ENCODE results near the gene HSBP1. TPM values are rescaled to one million over a fixed set of nuclear protein-coding genes. Genes with fewer than 3 reads are reported as not detected.

HSBP1 gene
- polyA plus RNA-seq, 2 of the 4 experiments (the other 2 are of a cell fraction), result 190 to 280 TPM

GRCh38 chr16:83809092-83809491, 1.3 kb downstream of the HSBP1 start:
- CTCF ChIA-PET, result no interaction called here
- no peak for FAIRE-seq

GRCh38 chr16:83810901-83811300, 3.1 kb downstream of the HSBP1 start:
- Histone ChIP-seq H3K4me3 (no peak overlapping the region), H3K9me3 (no peaks in the 10 kb centered on the region), H3K4me1 (peaks cover 35% of the 10 kb centered on the region), H3K27ac (no peak overlapping the region), H3K4me2 (no peak overlapping the region)
- no peak for ATAC-seq
- ChIA-PET POLR2A (interaction anchor here (0.7 kb wide), 1 partner anchor 231 kb away, joined by 5 read pairs; no protein-coding TSS in a partner anchor), CTCF (interaction anchor here (1.4 kb wide), 1 partner anchor 15 kb away, joined by 7 read pairs; no protein-coding TSS in a partner anchor)
- DNase-seq (ENCODE audit: low read depth in 1 of 2, low spot score in 1 of 2), result no peak
- 85% methylated on average over 1 of the region's 1 CpG for WGBS (ENCODE audit: missing lambda C conversion rate)
- no peak for FAIRE-seq
- TF ChIP-seq JUNB (IDR thresholded peaks at IDR 0.05) (no peak), HOXB5 (CRISPR knock-in tag; IDR thresholded peaks at IDR 0.05) (no peak), FOXS1 (CRISPR knock-in tag; IDR thresholded peaks at IDR 0.05) (no peak), ZFP36 (IDR thresholded peaks at IDR 0.05; ENCODE audit: borderline replicate concordance, partially characterized antibody) (no peak), NFE2L2 (conservative IDR thresholded peaks at IDR 0.05; ENCODE audit: low read length) (no peak), HOXA7 (CRISPR knock-in tag; IDR thresholded peaks at IDR 0.05) (no peak), ZNF302 (CRISPR knock-in tag; IDR thresholded peaks at IDR 0.05) (no peak), ZSCAN20 (CRISPR knock-in tag; IDR thresholded peaks at IDR 0.05) (no peak), ATOH8 (CRISPR knock-in tag; IDR thresholded peaks at IDR 0.05; ENCODE audit: low read depth) (no peak)

More at GRCh38 chr16:83809092-83809491, 1.3 kb downstream of the HSBP1 start:
- no peak for DNase-seq (ENCODE audit: low read depth in 1 of 2, low spot score in 1 of 2)
- Histone ChIP-seq H3K4me1 (peaks cover 29% of the 10 kb centered on the region), H3K4me3 (peak overlapping the region; percentile 93), H3K4me2 (peak overlapping the region; percentile 97), H3K9me3 (no peaks in the 10 kb centered on the region), H3K27ac (peak overlapping the region in 1 of 2 experiments; percentile 98; a peak in 3 of 6 replicates)
- ATAC-seq, result no peak
- TF ChIP-seq MAZ (IDR thresholded peaks at IDR 0.05; ENCODE audit: borderline replicate concordance, low read depth, low read length), result no peak
- TF ChIP-seq KDM1A (IDR thresholded peaks at IDR 0.05; ENCODE audit: low read depth), result no peak
- TF ChIP-seq PBX3 (IDR thresholded peaks at IDR 0.05), result no peak
- no peak for TF ChIP-seq RCOR1 (IDR thresholded peaks at IDR 0.05; ENCODE audit: low read depth, low read length)
- TF ChIP-seq CBX8 (IDR thresholded peaks at IDR 0.05), result no peak
- 82% methylated on average over 13 of the region's 13 CpGs for WGBS (ENCODE audit: missing lambda C conversion rate)
- POLR2A ChIA-PET, result no interaction called here

- TF ChIP-seq FOSL2 (IDR thresholded peaks at IDR 0.05) (no peak), FOSL2 (CRISPR knock-in tag; IDR thresholded peaks at IDR 0.05) (peak; percentile 82), USF2 (IDR thresholded peaks at IDR 0.05) (no peak), ESRRA (IDR thresholded peaks at IDR 0.05; ENCODE audit: borderline replicate concordance, low read length) (0 out of 2 replicates have a peak, but pooled peaks have one; percentile 11), TP53 (CRISPR knock-in tag; IDR thresholded peaks at IDR 0.05) (no peak)
- peak overlapping the region; percentile 62 for H3K4me2 ChIP-seq
- ATAC-seq, result peak; percentile 74 to 83
- ChIA-PET CTCF (interaction anchor here (3.5 kb wide), 1 partner anchor 12 kb away, joined by 33 read pairs; no protein-coding TSS in a partner anchor), POLR2A (interaction anchor here (0.6 kb wide), 1 partner anchor 1703 kb away, joined by 3 read pairs; no protein-coding TSS in a partner anchor)
- DNase-seq (ENCODE audit: low read depth in 1 of 2, low spot score in 1 of 2), result peak; percentile 34 to 40
- H3K4me3 ChIP-seq, result no peak overlapping the region
- peaks cover 33% of the 10 kb centered on the region for H3K4me1 ChIP-seq
- 30% methylated on average over 13 of the region's 13 CpGs for WGBS (ENCODE audit: missing lambda C conversion rate)
- no peaks in the 10 kb centered on the region for H3K9me3 ChIP-seq
- H3K27ac ChIP-seq, result no peak overlapping the region
- FAIRE-seq, result no peak
Observed at GRCh38 chr16:83813823-83814658, 6.3 kb downstream of the HSBP1 start.
